ENCODE data around the gene PEX14.

DNA sequence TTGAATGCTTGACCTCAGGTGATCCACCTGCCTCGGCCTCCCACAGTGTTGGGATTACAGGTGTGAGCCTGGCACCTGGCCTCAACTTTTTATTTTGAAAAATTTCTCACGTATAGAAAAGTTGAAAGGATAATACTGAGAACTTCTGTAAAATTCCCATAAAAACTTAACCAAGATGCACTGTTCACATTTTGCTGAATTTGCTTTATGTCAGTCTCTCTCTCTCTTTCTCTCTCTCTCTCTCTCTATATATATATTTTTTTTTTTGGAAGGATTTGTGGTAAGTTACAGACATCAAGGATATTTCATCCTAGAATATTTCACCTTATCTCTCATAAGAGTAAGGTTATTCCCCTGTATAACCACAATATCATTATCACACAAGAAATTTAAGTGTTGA is 5.9 kb downstream of the PEX14 start:
- TF ChIP-seq, protein P1, sequence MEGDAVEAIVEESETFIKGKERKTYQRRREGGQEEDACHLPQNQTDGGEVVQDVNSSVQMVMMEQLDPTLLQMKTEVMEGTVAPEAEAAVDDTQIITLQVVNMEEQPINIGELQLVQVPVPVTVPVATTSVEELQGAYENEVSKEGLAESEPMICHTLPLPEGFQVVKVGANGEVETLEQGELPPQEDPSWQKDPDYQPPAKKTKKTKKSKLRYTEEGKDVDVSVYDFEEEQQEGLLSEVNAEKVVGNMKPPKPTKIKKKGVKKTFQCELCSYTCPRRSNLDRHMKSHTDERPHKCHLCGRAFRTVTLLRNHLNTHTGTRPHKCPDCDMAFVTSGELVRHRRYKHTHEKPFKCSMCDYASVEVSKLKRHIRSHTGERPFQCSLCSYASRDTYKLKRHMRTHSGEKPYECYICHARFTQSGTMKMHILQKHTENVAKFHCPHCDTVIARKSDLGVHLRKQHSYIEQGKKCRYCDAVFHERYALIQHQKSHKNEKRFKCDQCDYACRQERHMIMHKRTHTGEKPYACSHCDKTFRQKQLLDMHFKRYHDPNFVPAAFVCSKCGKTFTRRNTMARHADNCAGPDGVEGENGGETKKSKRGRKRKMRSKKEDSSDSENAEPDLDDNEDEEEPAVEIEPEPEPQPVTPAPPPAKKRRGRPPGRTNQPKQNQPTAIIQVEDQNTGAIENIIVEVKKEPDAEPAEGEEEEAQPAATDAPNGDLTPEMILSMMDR (conservative IDR thresholded peaks at IDR 0.05; ENCODE audit: low read depth in 2 of 2), result no peak
- TF ChIP-seq CREB1 (CRISPR knock-in tag; IDR thresholded peaks at IDR 0.05; ENCODE audit: low read depth), result no peak

Measured in GM23338 (cell line).